ENCODE data around the gene ZNF276.

DNA sequence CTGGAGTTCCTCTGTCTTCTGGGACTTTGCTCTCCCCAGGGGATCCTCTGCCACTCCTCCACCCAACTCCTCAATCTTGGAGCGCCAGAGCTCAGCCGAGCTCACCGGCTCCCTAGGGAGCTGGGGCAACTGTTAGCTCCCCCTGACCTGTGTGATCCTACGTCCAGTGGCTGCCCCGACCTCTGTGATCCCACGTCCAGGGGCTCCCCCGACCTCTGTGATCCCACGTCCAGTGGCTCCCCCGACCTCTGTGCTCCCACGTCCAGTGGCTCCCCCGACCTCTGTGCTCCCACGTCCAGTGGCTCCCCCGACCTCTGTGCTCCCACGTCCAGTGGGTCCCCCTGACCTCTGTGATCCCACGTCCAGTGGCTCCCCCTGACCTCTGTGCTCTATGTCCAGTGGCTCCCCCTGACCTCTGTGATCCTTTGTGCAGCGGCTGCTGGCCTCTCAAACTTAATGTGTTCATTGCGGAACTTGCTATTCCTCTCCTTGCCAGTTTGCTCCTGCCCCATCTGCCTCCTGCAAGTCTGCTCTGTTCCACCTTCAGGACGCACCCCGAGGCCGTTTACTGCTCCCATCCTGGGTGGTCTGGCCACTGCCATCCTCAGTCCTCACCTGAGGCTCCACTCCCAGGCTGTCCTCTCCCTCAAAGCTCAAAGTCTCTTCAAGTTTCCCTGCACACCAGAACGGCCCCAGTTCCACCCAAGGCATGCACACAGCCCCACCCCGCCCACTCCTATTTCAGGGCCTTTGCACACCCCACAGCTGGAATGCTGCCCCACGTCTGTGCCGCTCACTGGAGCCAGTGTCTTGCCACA lies 3.4 kb upstream of the ZNF276 start:
- TF ChIP-seq EZH2phosphoT487 (IDR thresholded peaks at IDR 0.05; ENCODE audit: low read depth): no peak
- TF ChIP-seq, protein P1, sequence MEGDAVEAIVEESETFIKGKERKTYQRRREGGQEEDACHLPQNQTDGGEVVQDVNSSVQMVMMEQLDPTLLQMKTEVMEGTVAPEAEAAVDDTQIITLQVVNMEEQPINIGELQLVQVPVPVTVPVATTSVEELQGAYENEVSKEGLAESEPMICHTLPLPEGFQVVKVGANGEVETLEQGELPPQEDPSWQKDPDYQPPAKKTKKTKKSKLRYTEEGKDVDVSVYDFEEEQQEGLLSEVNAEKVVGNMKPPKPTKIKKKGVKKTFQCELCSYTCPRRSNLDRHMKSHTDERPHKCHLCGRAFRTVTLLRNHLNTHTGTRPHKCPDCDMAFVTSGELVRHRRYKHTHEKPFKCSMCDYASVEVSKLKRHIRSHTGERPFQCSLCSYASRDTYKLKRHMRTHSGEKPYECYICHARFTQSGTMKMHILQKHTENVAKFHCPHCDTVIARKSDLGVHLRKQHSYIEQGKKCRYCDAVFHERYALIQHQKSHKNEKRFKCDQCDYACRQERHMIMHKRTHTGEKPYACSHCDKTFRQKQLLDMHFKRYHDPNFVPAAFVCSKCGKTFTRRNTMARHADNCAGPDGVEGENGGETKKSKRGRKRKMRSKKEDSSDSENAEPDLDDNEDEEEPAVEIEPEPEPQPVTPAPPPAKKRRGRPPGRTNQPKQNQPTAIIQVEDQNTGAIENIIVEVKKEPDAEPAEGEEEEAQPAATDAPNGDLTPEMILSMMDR (IDR thresholded peaks at IDR 0.05; ENCODE audit: low read depth, low read length): no peak

Measured in OCI-LY3 (cell line).